ENCODE data around the gene LAMC1. TPM values are rescaled to one million over a fixed set of nuclear protein-coding genes. Genes with fewer than 3 reads are reported as not detected.

LAMC1 gene
- total RNA-seq, 1 experiment from 2014 or later, result 113 TPM

- ATAC-seq (peak; percentile 93), DNase-seq (ENCODE audit: low read depth, low spot score) (no peak)
- CTCF ChIA-PET, result no interaction called here
- POLR2A ChIA-PET, result no interaction called here
- Histone ChIP-seq H3K36me3 (ENCODE audit: control insufficient read depth, insufficient read depth, low read length) (no peaks in the 10 kb centered on the region), H3K4me1 (ENCODE audit: control insufficient read depth, insufficient read depth, low read length) (peaks cover 27% of the 10 kb centered on the region), H3K9me3 (ENCODE audit: control insufficient read depth, insufficient read depth, low read depth, low read length) (no peaks in the 10 kb centered on the region), H3K4me3 (ENCODE audit: low read depth in 2 of 2, low read length in 2 of 2) (no peak overlapping the region), H3K27ac (ENCODE audit: low read length) (peak overlapping the region; percentile 8; the same call in 1 of the 2 replicates), H3K27me3 (ENCODE audit: control insufficient read depth, insufficient read depth, low read length) (no peaks in the 10 kb centered on the region)
- TF ChIP-seq SIN3A (IDR thresholded peaks at IDR 0.05; ENCODE audit: borderline replicate concordance, insufficient read depth, low read depth, low read length) (no peak), CTCF (IDR thresholded peaks at IDR 0.05) (no peak), REST (IDR thresholded peaks at IDR 0.05; ENCODE audit: insufficient read depth in 1 of 2, low read depth in 2 of 2, low read length in 1 of 2) (no peak), TCF7L2 (IDR thresholded peaks at IDR 0.05; ENCODE audit: low read depth, low read length) (no peak), POLR2AphosphoS5 (IDR thresholded peaks at IDR 0.05; ENCODE audit: low read depth, low read length) (no peak)
- in situ Hi-C loops (cut with HindIII; ENCODE audit: low pct_unique_long_range_greater_than_20kb, low sequenced_read_pairs) (no loop called here), intact Hi-C loops (cut with micrococcal nuclease; ENCODE audit: unreplicated experiment) (no loop called here)
- BruUV-seq (replicated peaks), result no TSS peak
These were observed 70.6 kb downstream of the LAMC1 start for GRCh38 chr1:183093786-183094298.

GRCh38 chr1:183094351-183094750 lies 71.1 kb downstream of the LAMC1 start:
- DNase-seq (ENCODE audit: low read depth, low spot score) (no peak), ATAC-seq (peak; percentile 18; the same call in 1 of the 2 replicates)
- H3K4me1 ChIP-seq (ENCODE audit: control insufficient read depth, insufficient read depth, low read length), result peaks cover 22% of the 10 kb centered on the region
- H3K27me3 ChIP-seq (ENCODE audit: control insufficient read depth, insufficient read depth, low read length), result no peaks in the 10 kb centered on the region
- intact Hi-C loops (cut with micrococcal nuclease; ENCODE audit: unreplicated experiment) (no loop called here), in situ Hi-C loops (cut with HindIII; ENCODE audit: low pct_unique_long_range_greater_than_20kb, low sequenced_read_pairs) (no loop called here)
- ChIA-PET CTCF (no interaction called here), POLR2A (no interaction called here)
- H3K9me3 ChIP-seq (ENCODE audit: control insufficient read depth, insufficient read depth, low read depth, low read length), result no peaks in the 10 kb centered on the region
- TF ChIP-seq POLR2AphosphoS5 (IDR thresholded peaks at IDR 0.05; ENCODE audit: low read depth, low read length) (no peak), REST (IDR thresholded peaks at IDR 0.05; ENCODE audit: insufficient read depth in 1 of 2, low read depth in 2 of 2, low read length in 1 of 2) (no peak), TCF7L2 (IDR thresholded peaks at IDR 0.05; ENCODE audit: low read depth, low read length) (no peak), CTCF (IDR thresholded peaks at IDR 0.05) (no peak), SIN3A (IDR thresholded peaks at IDR 0.05; ENCODE audit: borderline replicate concordance, insufficient read depth, low read depth, low read length) (no peak)
- H3K27ac ChIP-seq (ENCODE audit: low read length), result no peak overlapping the region
- no peaks in the 10 kb centered on the region for H3K36me3 ChIP-seq (ENCODE audit: control insufficient read depth, insufficient read depth, low read length)
- no TSS peak for BruUV-seq (replicated peaks)
- no peak overlapping the region for H3K4me3 ChIP-seq (ENCODE audit: low read depth in 2 of 2, low read length in 2 of 2)

Measured in Panc1 (cell line).